HepG2 (cell line): ENCODE data around the gene ANKRD65. TPM values are rescaled to one million over a fixed set of nuclear protein-coding genes. Genes with fewer than 3 reads are reported as not detected.
A peak's percentile ranks its signal among the peaks of the same experiment; 100 is the strongest.

Experiments used
- FOXC1 ChIP-seq: sonication (generic); formaldehyde crosslinking; IDR thresholded peaks from 2 replicates; pipeline ENCODE4 v1.8.0; 2022; ENCODE audit warnings: mild to moderate bottlenecking, missing genetic modification reagents, borderline replicate concordance
- HES4 ChIP-seq: sonication (generic); formaldehyde crosslinking; IDR thresholded peaks from 2 replicates; pipeline ENCODE4 v1.9.0; 2021; ENCODE audit warnings: mild to moderate bottlenecking, missing genetic modification reagents, borderline replicate concordance
- JUNB ChIP-seq: sonication (generic); formaldehyde crosslinking; IDR thresholded peaks from 2 replicates; pipeline ENCODE4 v1.8.0; 2022; ENCODE audit warnings: missing genetic modification reagents, mild to moderate bottlenecking, borderline replicate concordance
- ZNF230 ChIP-seq: sonication (generic); formaldehyde crosslinking; IDR thresholded peaks from 2 replicates; pipeline ENCODE4 v1.4.0; 2020; ENCODE audit warnings: mild to moderate bottlenecking, missing genetic modification reagents
- ZNF318 ChIP-seq: sonication (generic); formaldehyde crosslinking; IDR thresholded peaks from 2 replicates; pipeline ENCODE4 v1.4.0; 2020; ENCODE audit warnings: mild to moderate bottlenecking, missing genetic modification reagents
- ZNF512 ChIP-seq: sonication (generic); formaldehyde crosslinking; IDR thresholded peaks from 2 replicates; pipeline ENCODE4 v1.4.0; 2020; ENCODE audit warnings: mild to moderate bottlenecking, missing genetic modification reagents
- ZNF7 ChIP-seq: IDR thresholded peaks from 2 replicates; pipeline ENCODE4 v1.6.1; 2016; ENCODE audit warnings: missing biosample characterization, missing genetic modification reagents
- ZNF816 ChIP-seq: sonication (generic); formaldehyde crosslinking; IDR thresholded peaks from 2 replicates; pipeline ENCODE4 v1.8.0; 2022; ENCODE audit warnings: missing genetic modification reagents, mild to moderate bottlenecking, borderline replicate concordance
- ZSCAN21 ChIP-seq: sonication (generic); formaldehyde crosslinking; IDR thresholded peaks from 2 replicates; pipeline ENCODE4 v1.8.0; 2022; ENCODE audit warnings: mild to moderate bottlenecking, missing genetic modification reagents, moderate library complexity, borderline replicate concordance
- polyA plus RNA-seq, 8 experiments: library from polyadenylated mRNA; depleted of rRNA in 3 of 8; stranded (reverse) in 7 of 8; unstranded in 1 of 8; fragments of >200 nt; fragmentation: Illumina TruSeq in 4 of 8; extraction: Trizol in 4 of 8; gene quantifications; 2 replicates each; pipeline versions ENCODE4 v1.2.1 to v1.2.3, GENCODE V29; 2011 to 2016; ENCODE audit warnings: low read depth in 4 of 8, missing spikeins in 1 of 8, mixed read lengths in 1 of 8; ENCODE audit not compliant: insufficient read depth in 1 of 8
- total RNA-seq, 5 experiments: library from RNA; depleted of rRNA; stranded (reverse); fragments of >200 nt; fragmentation: Illumina TruSeq; extraction: Trizol; gene quantifications; 2 replicates each; pipeline ENCODE4 v1.2.3, GENCODE V29; 2016; ENCODE audit warnings: low read depth in 1 of 5
- TF ChIP-seq, protein P1 (sequence below): sonication (generic); formaldehyde crosslinking; IDR thresholded peaks from 2 replicates; pipeline ENCODE4 v1.5.1; 2020; ENCODE audit warnings: mild to moderate bottlenecking, missing genetic modification reagents, moderate library complexity
- TF ChIP-seq, protein P2 (sequence below): sonication (generic); formaldehyde crosslinking; conservative IDR thresholded peaks from 2 replicates; pipeline ENCODE4 v1.8.0; 2022; ENCODE audit warnings: mild to moderate bottlenecking, moderate library complexity, missing genetic modification reagents
- TF ChIP-seq, protein P3 (sequence below): sonication (generic); formaldehyde crosslinking; IDR thresholded peaks from 2 replicates; pipeline ENCODE4 v1.8.0; 2022; ENCODE audit warnings: mild to moderate bottlenecking, missing genetic modification reagents, moderate library complexity

The ANKRD65 gene
- total and polyA plus RNA-seq, 2 of the 13 experiments (the other 11 are each of a cell fraction or from before 2014, with no cell fraction given) = 12.1 to 30.1 TPM

- 0 out of 2 replicates have a peak, but pooled peaks have one; percentile 49 for TF ChIP-seq HES4
- TF ChIP-seq ZNF318 (CRISPR knock-in tag) = no peak
- no peak for TF ChIP-seq ZNF230 (CRISPR knock-in tag)
- TF ChIP-seq ZNF7 (CRISPR knock-in tag) = no peak
- no peak for TF ChIP-seq ZSCAN21
- TF ChIP-seq ZNF512 (CRISPR knock-in tag) = no peak
- TF ChIP-seq, protein P1, sequence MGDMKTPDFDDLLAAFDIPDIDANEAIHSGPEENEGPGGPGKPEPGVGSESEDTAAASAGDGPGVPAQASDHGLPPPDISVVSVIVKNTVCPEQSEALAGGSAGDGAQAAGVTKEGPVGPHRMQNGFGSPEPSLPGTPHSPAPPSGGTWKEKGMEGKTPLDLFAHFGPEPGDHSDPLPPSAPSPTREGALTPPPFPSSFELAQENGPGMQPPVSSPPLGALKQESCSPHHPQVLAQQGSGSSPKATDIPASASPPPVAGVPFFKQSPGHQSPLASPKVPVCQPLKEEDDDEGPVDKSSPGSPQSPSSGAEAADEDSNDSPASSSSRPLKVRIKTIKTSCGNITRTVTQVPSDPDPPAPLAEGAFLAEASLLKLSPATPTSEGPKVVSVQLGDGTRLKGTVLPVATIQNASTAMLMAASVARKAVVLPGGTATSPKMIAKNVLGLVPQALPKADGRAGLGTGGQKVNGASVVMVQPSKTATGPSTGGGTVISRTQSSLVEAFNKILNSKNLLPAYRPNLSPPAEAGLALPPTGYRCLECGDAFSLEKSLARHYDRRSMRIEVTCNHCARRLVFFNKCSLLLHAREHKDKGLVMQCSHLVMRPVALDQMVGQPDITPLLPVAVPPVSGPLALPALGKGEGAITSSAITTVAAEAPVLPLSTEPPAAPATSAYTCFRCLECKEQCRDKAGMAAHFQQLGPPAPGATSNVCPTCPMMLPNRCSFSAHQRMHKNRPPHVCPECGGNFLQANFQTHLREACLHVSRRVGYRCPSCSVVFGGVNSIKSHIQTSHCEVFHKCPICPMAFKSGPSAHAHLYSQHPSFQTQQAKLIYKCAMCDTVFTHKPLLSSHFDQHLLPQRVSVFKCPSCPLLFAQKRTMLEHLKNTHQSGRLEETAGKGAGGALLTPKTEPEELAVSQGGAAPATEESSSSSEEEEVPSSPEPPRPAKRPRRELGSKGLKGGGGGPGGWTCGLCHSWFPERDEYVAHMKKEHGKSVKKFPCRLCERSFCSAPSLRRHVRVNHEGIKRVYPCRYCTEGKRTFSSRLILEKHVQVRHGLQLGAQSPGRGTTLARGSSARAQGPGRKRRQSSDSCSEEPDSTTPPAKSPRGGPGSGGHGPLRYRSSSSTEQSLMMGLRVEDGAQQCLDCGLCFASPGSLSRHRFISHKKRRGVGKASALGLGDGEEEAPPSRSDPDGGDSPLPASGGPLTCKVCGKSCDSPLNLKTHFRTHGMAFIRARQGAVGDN (CRISPR knock-in tag) = no peak
- TF ChIP-seq ZNF816 = no peak
- TF ChIP-seq FOXC1 (CRISPR knock-in tag) = 0 out of 2 replicates have a peak, but pooled peaks have one; percentile 37
- TF ChIP-seq, protein P2, sequence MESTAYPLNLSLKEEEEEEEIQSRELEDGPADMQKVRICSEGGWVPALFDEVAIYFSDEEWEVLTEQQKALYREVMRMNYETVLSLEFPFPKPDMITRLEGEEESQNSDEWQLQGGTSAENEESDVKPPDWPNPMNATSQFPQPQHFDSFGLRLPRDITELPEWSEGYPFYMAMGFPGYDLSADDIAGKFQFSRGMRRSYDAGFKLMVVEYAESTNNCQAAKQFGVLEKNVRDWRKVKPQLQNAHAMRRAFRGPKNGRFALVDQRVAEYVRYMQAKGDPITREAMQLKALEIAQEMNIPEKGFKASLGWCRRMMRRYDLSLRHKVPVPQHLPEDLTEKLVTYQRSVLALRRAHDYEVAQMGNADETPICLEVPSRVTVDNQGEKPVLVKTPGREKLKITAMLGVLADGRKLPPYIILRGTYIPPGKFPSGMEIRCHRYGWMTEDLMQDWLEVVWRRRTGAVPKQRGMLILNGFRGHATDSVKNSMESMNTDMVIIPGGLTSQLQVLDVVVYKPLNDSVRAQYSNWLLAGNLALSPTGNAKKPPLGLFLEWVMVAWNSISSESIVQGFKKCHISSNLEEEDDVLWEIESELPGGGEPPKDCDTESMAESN = no peak
- TF ChIP-seq, protein P3, sequence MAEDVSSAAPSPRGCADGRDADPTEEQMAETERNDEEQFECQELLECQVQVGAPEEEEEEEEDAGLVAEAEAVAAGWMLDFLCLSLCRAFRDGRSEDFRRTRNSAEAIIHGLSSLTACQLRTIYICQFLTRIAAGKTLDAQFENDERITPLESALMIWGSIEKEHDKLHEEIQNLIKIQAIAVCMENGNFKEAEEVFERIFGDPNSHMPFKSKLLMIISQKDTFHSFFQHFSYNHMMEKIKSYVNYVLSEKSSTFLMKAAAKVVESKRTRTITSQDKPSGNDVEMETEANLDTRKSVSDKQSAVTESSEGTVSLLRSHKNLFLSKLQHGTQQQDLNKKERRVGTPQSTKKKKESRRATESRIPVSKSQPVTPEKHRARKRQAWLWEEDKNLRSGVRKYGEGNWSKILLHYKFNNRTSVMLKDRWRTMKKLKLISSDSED (CRISPR knock-in tag) = no peak
- TF ChIP-seq JUNB (CRISPR knock-in tag) = no peak
These were observed 12.7 kb upstream of the ANKRD65 start (continued) for GRCh38 chr1:1433804-1434130.
